Measurements from ENCODE around the gene AGBL1. TPM values are rescaled to one million over a fixed set of nuclear protein-coding genes. Genes with fewer than 3 reads are reported as not detected.

The AGBL1 gene
- total and polyA plus RNA-seq, 2 experiments from 2014 or later: 0.03 TPM; not detected in 1

DNA sequence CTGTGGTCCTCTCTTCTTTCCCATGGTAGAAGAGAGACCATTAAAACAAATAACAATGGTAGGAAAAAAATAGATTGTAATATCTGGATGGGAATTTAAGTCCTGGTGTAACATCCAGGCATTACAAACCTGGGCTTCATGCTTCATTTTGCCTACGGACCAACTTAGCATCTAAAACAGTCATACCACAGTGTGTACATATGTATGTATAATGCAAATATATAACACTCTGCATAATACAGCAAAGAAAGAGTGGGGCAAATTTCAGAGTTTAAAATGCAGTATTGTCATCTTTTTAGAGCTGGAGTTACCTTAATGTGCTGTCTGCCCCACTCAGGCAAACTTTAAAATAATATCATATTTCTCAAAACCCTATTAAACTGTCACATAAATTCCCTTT, 298.2 kb downstream of the AGBL1 start:
- Histone ChIP-seq H4K20me1 (replicated peaks; ENCODE audit: insufficient read depth) (no peaks in the 10 kb centered on the region), H3K79me2 (replicated peaks; ENCODE audit: insufficient read depth) (no peaks in the 10 kb centered on the region), H3F3A (replicated peaks; ENCODE audit: low read depth) (no peaks in the 10 kb centered on the region), H3K27me3 (ENCODE audit: insufficient read depth) (no peaks in the 10 kb centered on the region), H3K27ac (ENCODE audit: low read depth) (no peak overlapping the region), H3K4me1 (ENCODE audit: insufficient read depth) (peaks cover 32% of the 10 kb centered on the region), H3K36me3 (ENCODE audit: insufficient read depth) (no peaks in the 10 kb centered on the region), H3K4me3 (no peak overlapping the region), H3K4me2 (no peak overlapping the region), H2AFZ (no peak overlapping the region), H3K9me2 (ENCODE audit: insufficient read depth) (peaks cover 6% of the 10 kb centered on the region; the same call in 1 of the 2 replicates)
- H3K9me3 Mint-ChIP-seq: peaks cover 5% of the 10 kb centered on the region; the same call in 2 of the 3 replicates
- no peaks in the 10 kb centered on the region for H3K36me3 Mint-ChIP-seq (ENCODE audit: low read depth)
- H3K27me3 Mint-ChIP-seq (ENCODE audit: insufficient read depth, low read depth, poor library complexity): no peaks in the 10 kb centered on the region
- no peak for ATAC-seq
- DNase-seq (ENCODE audit: low spot score): no peak
- H3K4me3 Mint-ChIP-seq: no peak overlapping the region
- TF ChIP-seq ZNF331 (CRISPR knock-in tag; IDR thresholded peaks at IDR 0.05; ENCODE audit: low read depth): no peak
- TF ChIP-seq NANOG (IDR thresholded peaks at IDR 0.05; ENCODE audit: borderline replicate concordance): no peak
- TF ChIP-seq, protein P1, sequence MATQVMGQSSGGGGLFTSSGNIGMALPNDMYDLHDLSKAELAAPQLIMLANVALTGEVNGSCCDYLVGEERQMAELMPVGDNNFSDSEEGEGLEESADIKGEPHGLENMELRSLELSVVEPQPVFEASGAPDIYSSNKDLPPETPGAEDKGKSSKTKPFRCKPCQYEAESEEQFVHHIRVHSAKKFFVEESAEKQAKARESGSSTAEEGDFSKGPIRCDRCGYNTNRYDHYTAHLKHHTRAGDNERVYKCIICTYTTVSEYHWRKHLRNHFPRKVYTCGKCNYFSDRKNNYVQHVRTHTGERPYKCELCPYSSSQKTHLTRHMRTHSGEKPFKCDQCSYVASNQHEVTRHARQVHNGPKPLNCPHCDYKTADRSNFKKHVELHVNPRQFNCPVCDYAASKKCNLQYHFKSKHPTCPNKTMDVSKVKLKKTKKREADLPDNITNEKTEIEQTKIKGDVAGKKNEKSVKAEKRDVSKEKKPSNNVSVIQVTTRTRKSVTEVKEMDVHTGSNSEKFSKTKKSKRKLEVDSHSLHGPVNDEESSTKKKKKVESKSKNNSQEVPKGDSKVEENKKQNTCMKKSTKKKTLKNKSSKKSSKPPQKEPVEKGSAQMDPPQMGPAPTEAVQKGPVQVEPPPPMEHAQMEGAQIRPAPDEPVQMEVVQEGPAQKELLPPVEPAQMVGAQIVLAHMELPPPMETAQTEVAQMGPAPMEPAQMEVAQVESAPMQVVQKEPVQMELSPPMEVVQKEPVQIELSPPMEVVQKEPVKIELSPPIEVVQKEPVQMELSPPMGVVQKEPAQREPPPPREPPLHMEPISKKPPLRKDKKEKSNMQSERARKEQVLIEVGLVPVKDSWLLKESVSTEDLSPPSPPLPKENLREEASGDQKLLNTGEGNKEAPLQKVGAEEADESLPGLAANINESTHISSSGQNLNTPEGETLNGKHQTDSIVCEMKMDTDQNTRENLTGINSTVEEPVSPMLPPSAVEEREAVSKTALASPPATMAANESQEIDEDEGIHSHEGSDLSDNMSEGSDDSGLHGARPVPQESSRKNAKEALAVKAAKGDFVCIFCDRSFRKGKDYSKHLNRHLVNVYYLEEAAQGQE (IDR thresholded peaks at IDR 0.05; ENCODE audit: unreplicated experiment): no peak
- no peak for TF ChIP-seq POLR2AphosphoS5 (IDR thresholded peaks at IDR 0.05; ENCODE audit: low read depth)
- peak overlapping the region; percentile 60; the same call in 1 of the 2 replicates for H3K27ac Mint-ChIP-seq
- peaks cover 14% of the 10 kb centered on the region; the same call in 2 of the 3 replicates for H3K4me1 Mint-ChIP-seq

DNA sequence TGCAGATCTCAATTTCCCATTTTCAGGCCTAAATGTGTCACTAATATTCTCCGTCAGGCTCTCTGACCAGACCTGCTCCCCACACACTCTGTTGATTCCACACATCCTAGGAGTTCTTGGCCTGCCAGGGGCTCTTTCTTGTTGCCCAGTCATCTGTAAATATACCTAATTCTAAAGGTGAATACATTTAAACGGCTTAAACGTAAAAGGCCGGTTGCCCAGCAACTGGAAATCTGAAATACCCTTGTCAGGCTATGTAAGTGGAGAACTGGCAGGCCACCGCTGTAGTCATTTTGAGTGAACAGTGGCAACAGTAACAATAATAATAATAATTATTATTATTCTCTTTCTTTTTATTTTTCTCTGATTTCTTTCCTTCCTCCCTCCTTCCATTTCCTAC, 302.7 kb downstream of the AGBL1 start:
- Histone ChIP-seq H4K20me1 (replicated peaks; ENCODE audit: insufficient read depth) (no peaks in the 10 kb centered on the region), H3K4me1 (ENCODE audit: insufficient read depth) (peaks cover 32% of the 10 kb centered on the region), H3K4me2 (no peak overlapping the region), H3K79me2 (replicated peaks; ENCODE audit: insufficient read depth) (no peaks in the 10 kb centered on the region), H3K36me3 (ENCODE audit: insufficient read depth) (no peaks in the 10 kb centered on the region; the same call in 1 of the 2 replicates), H3K27ac (ENCODE audit: low read depth) (no peak overlapping the region), H3K9me2 (ENCODE audit: insufficient read depth) (0 out of 2 replicates have a peak, but pooled peaks cover 2% of the 10 kb centered on the region), H3K27me3 (ENCODE audit: insufficient read depth) (no peaks in the 10 kb centered on the region), H3F3A (replicated peaks; ENCODE audit: low read depth) (no peaks in the 10 kb centered on the region), H3K4me3 (no peak overlapping the region), H2AFZ (no peak overlapping the region)
- Mint-ChIP-seq H3K4me3 (no peak overlapping the region), H3K4me1 (peaks cover 13% of the 10 kb centered on the region), H3K27me3 (ENCODE audit: insufficient read depth, low read depth, poor library complexity) (no peaks in the 10 kb centered on the region), H3K36me3 (ENCODE audit: low read depth) (no peaks in the 10 kb centered on the region), H3K27ac (no peak overlapping the region), H3K9me3 (no peaks in the 10 kb centered on the region)
- ATAC-seq: no peak
- no peak for DNase-seq (ENCODE audit: low spot score)
- TF ChIP-seq ZNF331 (CRISPR knock-in tag; IDR thresholded peaks at IDR 0.05; ENCODE audit: low read depth) (no peak), CREB1 (CRISPR knock-in tag; IDR thresholded peaks at IDR 0.05; ENCODE audit: low read depth) (no peak), NANOG (IDR thresholded peaks at IDR 0.05; ENCODE audit: borderline replicate concordance) (no peak), EZH2phosphoT487 (IDR thresholded peaks at IDR 0.05; ENCODE audit: unreplicated experiment) (no peak), POLR2AphosphoS5 (IDR thresholded peaks at IDR 0.05; ENCODE audit: low read depth) (no peak), STAT1 (IDR thresholded peaks at IDR 0.05; ENCODE audit: unreplicated experiment) (no peak)
- TF ChIP-seq, protein P1 (IDR thresholded peaks at IDR 0.05; ENCODE audit: unreplicated experiment): no peak
- TF ChIP-seq, protein P2, sequence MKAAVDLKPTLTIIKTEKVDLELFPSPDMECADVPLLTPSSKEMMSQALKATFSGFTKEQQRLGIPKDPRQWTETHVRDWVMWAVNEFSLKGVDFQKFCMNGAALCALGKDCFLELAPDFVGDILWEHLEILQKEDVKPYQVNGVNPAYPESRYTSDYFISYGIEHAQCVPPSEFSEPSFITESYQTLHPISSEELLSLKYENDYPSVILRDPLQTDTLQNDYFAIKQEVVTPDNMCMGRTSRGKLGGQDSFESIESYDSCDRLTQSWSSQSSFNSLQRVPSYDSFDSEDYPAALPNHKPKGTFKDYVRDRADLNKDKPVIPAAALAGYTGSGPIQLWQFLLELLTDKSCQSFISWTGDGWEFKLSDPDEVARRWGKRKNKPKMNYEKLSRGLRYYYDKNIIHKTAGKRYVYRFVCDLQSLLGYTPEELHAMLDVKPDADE (IDR thresholded peaks at IDR 0.05): no peak

Measured in GM23338 (cell line).